ENCODE results near the gene IL6R. TPM values are rescaled to one million over a fixed set of nuclear protein-coding genes. Genes with fewer than 3 reads are reported as not detected.

Gene IL6R
- total and polyA plus RNA-seq, 2 of the 4 experiments (the other 2 are of a cell fraction) = 5.3 to 9.5 TPM

DNA sequence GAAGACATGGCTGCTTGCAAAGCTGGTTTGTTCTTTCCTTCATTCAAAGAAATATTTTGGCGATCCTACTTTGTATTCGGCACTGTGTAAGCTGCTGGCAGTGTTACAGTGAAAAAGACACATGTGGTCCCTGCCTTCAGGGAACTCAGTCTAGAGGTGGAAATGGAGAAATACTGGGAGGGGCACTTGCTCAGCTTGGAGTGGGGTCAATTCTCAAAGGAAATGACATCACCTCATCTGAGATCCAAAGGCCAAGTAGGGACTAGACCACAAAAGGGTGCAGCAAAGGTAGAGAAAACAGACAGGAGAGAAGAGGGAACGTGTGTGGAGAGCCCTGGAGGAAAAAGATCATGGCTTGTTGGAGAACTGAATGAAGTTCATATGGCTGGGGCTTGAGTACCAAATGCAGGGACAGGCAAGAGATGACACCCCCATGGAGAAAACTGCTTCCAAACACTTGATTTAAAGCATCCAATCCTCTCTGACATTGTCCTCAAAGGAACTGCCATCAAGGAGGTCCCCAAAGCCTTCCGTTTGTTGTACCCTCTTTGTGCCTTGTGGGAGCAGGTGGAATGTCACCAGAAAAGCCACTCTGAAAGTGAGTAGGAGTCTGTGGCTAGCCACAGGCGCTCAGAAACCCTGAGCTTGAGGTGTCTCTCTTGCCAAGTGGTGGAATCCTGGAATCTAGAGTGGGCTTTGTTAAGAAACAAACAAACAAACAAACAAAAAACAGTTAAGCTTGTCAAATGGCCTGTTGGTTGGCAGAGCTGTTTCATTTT lies 48.6 kb downstream of the IL6R start:
- DNase-seq = peak; percentile 71
- no peak overlapping the region for H3K56ac ChIP-seq (ENCODE audit: extremely low read depth, insufficient read depth, low read length)
- H2BK15ac ChIP-seq (ENCODE audit: low read depth, low read length) = peak overlapping the region; percentile 51; the same call in 1 of the 3 replicates
- H4K20me1 ChIP-seq (ENCODE audit: insufficient read depth, low read length) = no peaks in the 10 kb centered on the region
- H3K4me3 ChIP-seq (ENCODE audit: insufficient read depth, low read depth, low read length) = no peak overlapping the region
- H3K4me2 ChIP-seq (ENCODE audit: low read depth, low read length) = no peak overlapping the region; the same call in 1 of the 2 replicates
- intact Hi-C loops (cut with micrococcal nuclease) (no loop called here), in situ Hi-C loops (cut with MboI; ENCODE audit: low sequenced_read_pairs) (no loop called here), dilution Hi-C loops (cut with HindIII; ENCODE audit: low sequenced_read_pairs, unreplicated experiment) (no loop called here)
- no peak overlapping the region for H2AFZ ChIP-seq (replicated peaks; ENCODE audit: low read length, poor library complexity)
- no peak overlapping the region; the same call in 1 of the 2 replicates for H4K5ac ChIP-seq (ENCODE audit: low read depth, low read length)
- H3K9me1 ChIP-seq (ENCODE audit: insufficient read depth, low read length) = no peaks in the 10 kb centered on the region
- H2BK5ac ChIP-seq (ENCODE audit: low read depth, low read length, poor library complexity, severe bottlenecking) = no peak overlapping the region
- H2AK9ac ChIP-seq (replicated peaks; ENCODE audit: low read depth, low read length, poor library complexity) = no peak overlapping the region
- peak overlapping the region; percentile 35; the same call in 1 of the 2 replicates for H2BK120ac ChIP-seq (ENCODE audit: low read depth, low read length)
- no peak overlapping the region; the same call in 1 of the 2 replicates for H3K27ac ChIP-seq (ENCODE audit: insufficient read depth, low read length)
- H3K9me3 ChIP-seq (ENCODE audit: control insufficient read depth, insufficient read depth, low read length) = no peaks in the 10 kb centered on the region
- no peak overlapping the region for H3K18ac ChIP-seq (ENCODE audit: low read depth, low read length)
- no peak overlapping the region for H3K9ac ChIP-seq (ENCODE audit: low read depth, low read length)
- peak; percentile 77 for ATAC-seq (ENCODE audit: low read depth)
- peak overlapping the region; percentile 1 for H3K4ac ChIP-seq (ENCODE audit: low read depth, low read length)
- ChIA-PET POLR2A (ENCODE audit: unreplicated experiment) (interaction anchor here (1.0 kb wide), 1 partner anchor 9 kb away, joined by 3 read pairs; no protein-coding TSS in a partner anchor), CTCF (interaction anchor here (0.6 kb wide), 1 partner anchor 8 kb away, joined by 7 read pairs; no protein-coding TSS in a partner anchor)
- H4K8ac ChIP-seq (ENCODE audit: low read depth in 2 of 2, low read length in 2 of 2) = peak overlapping the region in 1 of 2 experiments; percentile 48; a peak in 2 of 4 replicates
- no CpG with 5 or more reads among the region's 5 CpGs for WGBS, 2 experiments (ENCODE audit: extremely low coverage in 2 of 2, insufficient read length in 1 of 2)
- H2AK5ac ChIP-seq (ENCODE audit: low read depth, low read length) = peak overlapping the region; percentile 16; the same call in 1 of the 2 replicates
- peak overlapping the region; percentile 38; the same call in 1 of the 2 replicates for H4K91ac ChIP-seq (ENCODE audit: insufficient read depth, low read depth, low read length)
- BruUV-seq (replicated peaks) = no TSS peak
- no peaks in the 10 kb centered on the region for H3K79me1 ChIP-seq (ENCODE audit: low read depth in 1 of 2, low read length in 2 of 2)
- H3K14ac ChIP-seq (replicated peaks; ENCODE audit: low read depth, low read length) = 0 out of 2 replicates have a peak overlapping the region, but pooled peaks have one; percentile 37
- H2BK20ac ChIP-seq (ENCODE audit: low read depth, low read length) = peak overlapping the region; percentile 20; the same call in 1 of the 2 replicates
- H3K4me1 ChIP-seq (ENCODE audit: control insufficient read depth, insufficient read depth, low read length) = peaks cover 5% of the 10 kb centered on the region
- peak overlapping the region; percentile 19; the same call in 1 of the 2 replicates for H3K23ac ChIP-seq (ENCODE audit: low read depth, low read length)
- no peaks in the 10 kb centered on the region; the same call in 1 of the 2 replicates for H3K27me3 ChIP-seq (ENCODE audit: control insufficient read depth, insufficient read depth, low read length)
- H3K36me3 ChIP-seq (ENCODE audit: control insufficient read depth, insufficient read depth, low read length) = peaks cover 35% of the 10 kb centered on the region
- TF ChIP-seq MXI1 (IDR thresholded peaks at IDR 0.05; ENCODE audit: borderline replicate concordance, low read depth, low read length) (no peak), POLR2A (IDR thresholded peaks at IDR 0.05; ENCODE audit: low read depth, low read length) (no peak), CEBPB (IDR thresholded peaks at IDR 0.05; ENCODE audit: low read depth, low read length) (no peak), SMC3 (IDR thresholded peaks at IDR 0.05; ENCODE audit: low read depth, low read length) (no peak), RFX5 (IDR thresholded peaks at IDR 0.05; ENCODE audit: low read depth, low read length) (no peak), RAD21 (IDR thresholded peaks at IDR 0.05; ENCODE audit: low read length) (no peak), MAZ (IDR thresholded peaks at IDR 0.05; ENCODE audit: borderline replicate concordance, low read depth, low read length) (no peak), CHD1 (IDR thresholded peaks at IDR 0.05; ENCODE audit: low read depth, low read length) (no peak), CTCF (conservative IDR thresholded peaks at IDR 0.05; ENCODE audit: low read depth, low read length) (no peak), MAFK (IDR thresholded peaks at IDR 0.05; ENCODE audit: low read depth, low read length) (no peak), BHLHE40 (IDR thresholded peaks at IDR 0.05; ENCODE audit: low read depth, low read length) (no peak), NFE2L2 (IDR thresholded peaks at IDR 0.05; ENCODE audit: low read depth, low read length) (no peak), USF2 (IDR thresholded peaks at IDR 0.05; ENCODE audit: low read depth, low read length) (no peak), FOS (IDR thresholded peaks at IDR 0.05; ENCODE audit: low read depth, low read length) (no peak), RCOR1 (IDR thresholded peaks at IDR 0.05; ENCODE audit: insufficient replicate concordance, low read length) (no peak)

Measured in IMR-90 (cell line).